Measurements from ENCODE around the gene STARD3. TPM values are rescaled to one million over a fixed set of nuclear protein-coding genes. Genes with fewer than 3 reads are reported as not detected.

STARD3 gene
- total and polyA plus RNA-seq, 2 of the 13 experiments (the other 11 are each of a cell fraction or from before 2014, with no cell fraction given): 34.6 to 100 TPM

DNA sequence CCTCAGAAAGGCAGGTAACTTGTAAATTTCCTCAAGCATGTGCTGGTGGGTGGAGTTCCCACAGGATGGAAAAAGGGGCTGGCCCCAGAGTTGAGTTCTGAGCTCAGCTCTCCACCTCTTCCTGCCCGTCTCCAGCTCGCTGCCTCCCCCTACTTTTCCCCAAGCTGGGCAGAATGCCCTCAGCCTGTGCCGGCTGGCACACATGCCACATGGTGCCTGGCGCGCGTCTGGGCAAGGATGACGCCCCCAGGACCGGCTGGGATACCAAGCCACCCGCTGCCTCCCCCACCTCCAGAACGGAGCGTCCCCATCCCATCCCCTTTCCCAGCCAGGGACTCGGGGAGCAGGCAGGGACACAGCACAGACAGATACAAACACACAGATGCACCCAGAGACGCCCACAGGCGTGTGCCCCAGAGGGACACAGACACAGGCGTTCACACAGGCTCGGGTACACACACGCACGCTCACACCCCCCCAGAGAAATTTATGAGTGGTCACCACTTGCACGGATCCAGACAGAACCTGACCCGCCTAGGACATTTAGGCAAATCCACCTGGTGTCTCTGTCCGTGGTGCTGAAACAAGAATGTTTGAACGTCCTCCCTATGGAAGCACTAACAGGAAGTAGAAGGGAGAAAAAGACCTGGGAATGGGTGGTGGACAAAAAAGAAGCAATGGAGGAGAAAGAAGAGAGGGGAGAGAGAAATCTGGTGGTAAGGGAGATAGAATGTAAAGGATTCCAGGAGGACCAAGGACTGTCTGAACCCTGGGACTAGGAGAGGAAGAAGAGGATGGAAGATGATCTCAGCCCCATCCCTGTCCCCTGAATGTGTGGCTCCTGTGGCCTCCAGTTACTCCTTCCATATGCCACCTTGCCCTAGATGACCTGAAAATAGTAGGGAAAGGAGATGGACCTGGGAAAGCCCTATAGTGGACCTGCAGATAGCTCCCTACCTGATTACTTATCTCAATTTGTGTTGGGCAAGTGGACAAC is 44.7 kb upstream of the STARD3 start (continued):
- TF ChIP-seq ZFY (CRISPR knock-in tag; IDR thresholded peaks at IDR 0.05) (0 out of 2 replicates have a peak, but pooled peaks have one; percentile 26), ZNF510 (CRISPR knock-in tag; IDR thresholded peaks at IDR 0.05; ENCODE audit: low read depth) (no peak), ZNF263 (CRISPR knock-in tag; IDR thresholded peaks at IDR 0.05) (peak; percentile 79), ZNF709 (CRISPR knock-in tag; IDR thresholded peaks at IDR 0.05) (0 out of 2 replicates have a peak, but pooled peaks have one; percentile 46), PHF5A (CRISPR knock-in tag; IDR thresholded peaks at IDR 0.05; ENCODE audit: low read depth, unreplicated experiment) (no peak), ZNF615 (CRISPR knock-in tag; IDR thresholded peaks at IDR 0.05; ENCODE audit: borderline replicate concordance) (no peak), ZMYM3 (CRISPR knock-in tag; IDR thresholded peaks at IDR 0.05) (no peak), TBP (CRISPR knock-in tag; IDR thresholded peaks at IDR 0.05) (no peak), SYNCRIP (IDR thresholded peaks at IDR 0.05; ENCODE audit: insufficient read depth, low read depth, low read length) (no peak), SP2 (CRISPR knock-in tag; IDR thresholded peaks at IDR 0.05) (no peak), SKI (IDR thresholded peaks at IDR 0.05; ENCODE audit: partially characterized antibody) (no peak), AGO2 (optimal IDR thresholded peaks at IDR 0.05; ENCODE audit: low read depth, low read length) (no peak), CENPX (CRISPR knock-in tag; IDR thresholded peaks at IDR 0.05) (no peak), ZNF10 (CRISPR knock-in tag; IDR thresholded peaks at IDR 0.05; ENCODE audit: borderline replicate concordance, low read depth) (no peak), ZNF367 (CRISPR knock-in tag; IDR thresholded peaks at IDR 0.05; ENCODE audit: borderline replicate concordance) (no peak), FOXO1 (CRISPR knock-in tag; IDR thresholded peaks at IDR 0.05) (peak; percentile 37; the same call in 1 of the 2 replicates), KMT2A (CRISPR knock-in tag; IDR thresholded peaks at IDR 0.05) (0 out of 2 replicates have a peak, but pooled peaks have one; percentile 37), ZNF207 (IDR thresholded peaks at IDR 0.05; ENCODE audit: borderline replicate concordance) (no peak), ZZZ3 (CRISPR knock-in tag; IDR thresholded peaks at IDR 0.05; ENCODE audit: borderline replicate concordance) (no peak), ZNF407 (CRISPR knock-in tag; IDR thresholded peaks at IDR 0.05; ENCODE audit: not compliant biosample characterization) (no peak), ZNF572 (CRISPR knock-in tag; IDR thresholded peaks at IDR 0.05) (no peak)

All from HepG2 (cell line).